GM18526 (cell line): ENCODE results near the gene ADAM19.

Source experiments
- POLR2A ChIP-seq: IDR thresholded peaks from 3 replicates; pipeline ENCODE4 v1.6.1; 2011; ENCODE audit not compliant: insufficient read length; ENCODE audit errors: extremely low read depth

ADAM19 gene

GRCh38 chr5:157468293-157468965, 107.1 kb downstream of the ADAM19 start:
- TF ChIP-seq POLR2A = no peak

GRCh38 chr5:157464519-157465171, 110.9 kb downstream of the ADAM19 start:
- no peak for TF ChIP-seq POLR2A

GRCh38 chr5:157463621-157464518, 111.7 kb downstream of the ADAM19 start:
- no peak for TF ChIP-seq POLR2A

- no peak for TF ChIP-seq POLR2A
Measured at GRCh38 chr5:157463081-157463480, 112.5 kb downstream of the ADAM19 start.

GRCh38 chr5:157460921-157461792, 114.4 kb downstream of the ADAM19 start:
- TF ChIP-seq POLR2A = no peak

- TF ChIP-seq POLR2A = no peak
Measured at GRCh38 chr5:157459715-157460599, 115.6 kb downstream of the ADAM19 start, which contains the start of gene NIPAL4. TSS of gene NIPAL4 (plus strand) at chr5:157460213. CDS start at chr5:157460321, 108 bp downstream.

- no peak for TF ChIP-seq POLR2A
Measured at GRCh38 chr5:157458835-157459234, 116.7 kb downstream of the ADAM19 start.

GRCh38 chr5:157457391-157457790, 118.2 kb downstream of the ADAM19 start:
- no peak for TF ChIP-seq POLR2A

GRCh38 chr5:157456301-157456700, 119.3 kb downstream of the ADAM19 start:
- no peak for TF ChIP-seq POLR2A

- no peak for TF ChIP-seq POLR2A
Measured at GRCh38 chr5:157455057-157455456, 120.5 kb downstream of the ADAM19 start.

GRCh38 chr5:157454273-157454672, 121.3 kb downstream of the ADAM19 start:
- no peak for TF ChIP-seq POLR2A

- TF ChIP-seq POLR2A = no peak
Measured at GRCh38 chr5:157451806-157452205, 123.8 kb downstream of the ADAM19 start.

GRCh38 chr5:157450024-157450423, 125.6 kb downstream of the ADAM19 start:
- TF ChIP-seq POLR2A = no peak
